CD14-positive monocyte (primary cell): Measurements from ENCODE around the gene PTPN14. TPM values are rescaled to one million over a fixed set of nuclear protein-coding genes. Genes with fewer than 3 reads are reported as not detected.

Experiments
- DNase-seq, 3 donors: peaks; one replicate each; pipeline ENCODE4 v3.0.0-alpha.2; 2011 to 2022
- H2AFZ ChIP-seq: 2 replicates; pipeline ENCODE4 v1.6.0; 2012; ENCODE audit warnings: mild to moderate bottlenecking, low read depth, low read length, inconsistent platforms; ENCODE audit not compliant: insufficient read depth, poor library complexity, severe bottlenecking
- H3K27ac ChIP-seq, 2 donors: 1 replicate in 1 of 2; 2 replicates in 1 of 2; pipeline ENCODE4 v1.5.1; 2012 to 2013; ENCODE audit warnings: low read length in 2 of 2, control low read depth in 1 of 2, inconsistent platforms in 1 of 2, low read depth in 1 of 2, mild to moderate bottlenecking in 1 of 2
- H3K27me3 ChIP-seq, 2 donors: one replicate each; pipeline versions ENCODE4 v1.6.0 to v1.6.1; 2011 to 2013; ENCODE audit warnings: low read length in 2 of 2; ENCODE audit not compliant: control insufficient read depth in 2 of 2, insufficient read depth in 2 of 2
- H3K36me3 ChIP-seq, 2 donors: replicated peaks in 1 of 2; 1 replicate in 1 of 2; 2 replicates in 1 of 2; pipeline versions ENCODE4 v1.5.1 to v1.6.1; 2012 to 2013; ENCODE audit warnings: low read length in 2 of 2, control low read depth in 1 of 2, inconsistent platforms in 1 of 2, mild to moderate bottlenecking in 1 of 2; ENCODE audit not compliant: insufficient read depth in 2 of 2, control insufficient read depth in 1 of 2
- H3K4me1 ChIP-seq, 2 donors: 1 replicate in 1 of 2; 2 replicates in 1 of 2; pipeline versions ENCODE4 v1.5.1 to v1.6.1; 2012 to 2013; ENCODE audit warnings: low read length in 2 of 2, control low read depth in 1 of 2, inconsistent platforms in 1 of 2, mild to moderate bottlenecking in 1 of 2, moderate library complexity in 1 of 2; ENCODE audit not compliant: insufficient read depth in 2 of 2, control insufficient read depth in 1 of 2
- H3K4me2 ChIP-seq: replicated peaks from 2 replicates; pipeline ENCODE3; 2012; ENCODE audit warnings: low read length, moderate library complexity, mild to moderate bottlenecking; ENCODE audit not compliant: poor library complexity, severe bottlenecking; ENCODE audit errors: extremely low read depth
- H3K4me3 ChIP-seq, 3 experiments: fragments of 200-600 bp in 1 of 3; sonication (generic) in 1 of 3; replicated peaks in 1 of 3; 1 replicate in 2 of 3; 2 replicates in 1 of 3; pipeline ENCODE4 v1.5.1; 2011 to 2013; ENCODE audit warnings: low read length in 3 of 3, mild to moderate bottlenecking in 3 of 3, control low read depth in 2 of 3, low read depth in 2 of 3, inconsistent platforms in 1 of 3, moderate library complexity in 1 of 3
- H3K79me2 ChIP-seq: 2 replicates; pipeline ENCODE4 v1.6.0; 2012; ENCODE audit warnings: mild to moderate bottlenecking, control low read depth, inconsistent platforms, low read length, moderate library complexity; ENCODE audit not compliant: insufficient read depth
- H3K9ac ChIP-seq: 2 replicates; pipeline ENCODE4 v1.6.0; 2017; ENCODE audit warnings: low read length, mild to moderate bottlenecking; ENCODE audit not compliant: insufficient read depth, poor library complexity, severe bottlenecking
- H3K9me3 ChIP-seq, 2 donors: replicated peaks in 1 of 2; 1 replicate in 1 of 2; 2 replicates in 1 of 2; pipeline versions ENCODE4 v1.5.1 to v1.6.1; 2012 to 2013; ENCODE audit warnings: low read length in 2 of 2, control low read depth in 1 of 2; ENCODE audit not compliant: control insufficient read depth in 1 of 2, insufficient read depth in 1 of 2
- H4K20me1 ChIP-seq: 2 replicates; pipeline ENCODE4 v1.6.0; 2012; ENCODE audit warnings: mild to moderate bottlenecking, low read length, control low read depth, moderate library complexity; ENCODE audit not compliant: insufficient read depth
- H3K27ac Mint-ChIP-seq, 7 donors: one replicate each; pipeline ENCODE4 v1.8.0; 2020; ENCODE audit warnings: mild to moderate bottlenecking in 7 of 7, mixed read lengths in 7 of 7, moderate library complexity in 6 of 7, inconsistent platforms in 2 of 7
- H3K27me3 Mint-ChIP-seq, 3 donors: one replicate each; pipeline ENCODE4 v1.8.0; 2021 to 2022; ENCODE audit warnings: low read depth in 3 of 3, mild to moderate bottlenecking in 3 of 3, mixed read lengths in 3 of 3, moderate library complexity in 3 of 3, inconsistent platforms in 1 of 3
- H3K36me3 Mint-ChIP-seq, 2 donors: one replicate each; pipeline ENCODE4 v1.8.0; 2020; ENCODE audit warnings: mixed read lengths in 2 of 2, inconsistent platforms in 1 of 2, mild to moderate bottlenecking in 1 of 2
- H3K4me1 Mint-ChIP-seq: one replicate; pipeline ENCODE4 v1.8.0; 2020; ENCODE audit warnings: mild to moderate bottlenecking, mixed read lengths
- H3K4me3 Mint-ChIP-seq, 2 donors: one replicate each; pipeline ENCODE4 v1.8.0; 2020; ENCODE audit warnings: mild to moderate bottlenecking in 2 of 2, mixed read lengths in 2 of 2, moderate library complexity in 1 of 2
- H3K9me3 Mint-ChIP-seq, 7 donors: one replicate each; pipeline ENCODE4 v1.8.0; 2020 to 2022; ENCODE audit warnings: mixed read lengths in 7 of 7, mild to moderate bottlenecking in 6 of 7, moderate library complexity in 6 of 7, inconsistent platforms in 2 of 7
- WGBS: methylation state at CpG from one replicate; pipeline ENCODE4 v1.1.5; 2013; ENCODE audit warnings: missing lambda C conversion rate; ENCODE audit not compliant: insufficient coverage; 5-methylcytosine and 5-hydroxymethylcytosine counted together
- intact Hi-C, 2 donors: fragments of 100-400 bp; cut with micrococcal nuclease; formaldehyde crosslinking; loops; one replicate each; pipeline versions ENCODE4 v1.15.0 to v1.15.1; 2023
- polyA plus RNA-seq, 3 donors: library from polyadenylated mRNA; depleted of rRNA in 1 of 3; unstranded in 2 of 3; stranded (reverse) in 1 of 3; fragments of 300-500 nt in 2 of 3; fragments of >200 nt in 1 of 3; fragmentation: Illumina TruSeq in 2 of 3; gene quantifications; 1 replicate in 2 of 3; 2 replicates in 1 of 3; pipeline ENCODE4 v1.2.3, GENCODE V29; 2012 to 2021
- TF ChIP-seq, protein P1 (sequence below): fragments of 200-600 bp; IDR thresholded peaks from one replicate; pipeline ENCODE4 v1.8.0; 2022; ENCODE audit warnings: antibody characterized with exemption, mild to moderate bottlenecking

Gene PTPN14
- polyA plus RNA-seq, 3 donors: 0.01 TPM; not detected in 1

DNA sequence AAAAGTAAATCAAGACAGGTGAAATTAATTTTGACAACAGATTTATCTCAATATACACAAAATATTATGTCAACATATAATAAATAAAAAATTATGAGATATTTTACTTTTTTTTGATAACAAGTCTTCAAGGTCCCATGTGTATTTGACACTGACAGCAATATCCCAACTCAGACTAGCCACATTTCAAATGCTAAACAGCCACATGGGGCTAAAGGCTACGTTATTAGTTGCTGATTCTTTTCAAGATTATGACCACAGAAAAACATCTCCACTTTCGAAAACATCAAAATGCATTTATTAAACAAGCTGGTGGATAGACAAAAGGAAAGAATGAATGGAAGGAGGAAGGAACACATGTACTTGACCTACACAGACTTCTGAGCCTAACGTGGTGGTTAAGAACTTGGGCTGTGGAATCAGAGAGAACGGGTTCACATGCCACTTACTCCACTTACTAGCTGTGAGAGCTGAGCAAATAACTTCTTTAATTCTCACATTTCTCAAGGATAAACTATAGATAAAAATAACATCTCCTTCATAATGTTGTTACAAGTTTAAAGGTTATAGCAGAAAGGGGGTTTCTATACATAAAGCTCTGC is 13.4 kb downstream of the PTPN14 start:
- H3K9ac ChIP-seq: no peak overlapping the region
- no peaks in the 10 kb centered on the region for H4K20me1 ChIP-seq
- H3K9me3 Mint-ChIP-seq: peaks cover under 1 to 7% (median 3%) of the 10 kb centered on the region in 7 donors
- no peaks in the 10 kb centered on the region for H3K4me1 ChIP-seq
- WGBS: no CpG with 5 or more reads among the region's 4 CpGs
- H3K27ac Mint-ChIP-seq: no peak overlapping the region
- DNase-seq: no peak
- TF ChIP-seq, protein P1, sequence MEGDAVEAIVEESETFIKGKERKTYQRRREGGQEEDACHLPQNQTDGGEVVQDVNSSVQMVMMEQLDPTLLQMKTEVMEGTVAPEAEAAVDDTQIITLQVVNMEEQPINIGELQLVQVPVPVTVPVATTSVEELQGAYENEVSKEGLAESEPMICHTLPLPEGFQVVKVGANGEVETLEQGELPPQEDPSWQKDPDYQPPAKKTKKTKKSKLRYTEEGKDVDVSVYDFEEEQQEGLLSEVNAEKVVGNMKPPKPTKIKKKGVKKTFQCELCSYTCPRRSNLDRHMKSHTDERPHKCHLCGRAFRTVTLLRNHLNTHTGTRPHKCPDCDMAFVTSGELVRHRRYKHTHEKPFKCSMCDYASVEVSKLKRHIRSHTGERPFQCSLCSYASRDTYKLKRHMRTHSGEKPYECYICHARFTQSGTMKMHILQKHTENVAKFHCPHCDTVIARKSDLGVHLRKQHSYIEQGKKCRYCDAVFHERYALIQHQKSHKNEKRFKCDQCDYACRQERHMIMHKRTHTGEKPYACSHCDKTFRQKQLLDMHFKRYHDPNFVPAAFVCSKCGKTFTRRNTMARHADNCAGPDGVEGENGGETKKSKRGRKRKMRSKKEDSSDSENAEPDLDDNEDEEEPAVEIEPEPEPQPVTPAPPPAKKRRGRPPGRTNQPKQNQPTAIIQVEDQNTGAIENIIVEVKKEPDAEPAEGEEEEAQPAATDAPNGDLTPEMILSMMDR: no peak
- peaks cover 2 to 7% (median 5%) of the 10 kb centered on the region in 3 donors for H3K27me3 Mint-ChIP-seq
- H3K4me3 ChIP-seq: no peak overlapping the region
- H3K36me3 Mint-ChIP-seq: no peaks in the 10 kb centered on the region
- no peaks in the 10 kb centered on the region for H3K79me2 ChIP-seq
- no peaks in the 10 kb centered on the region for H3K4me1 Mint-ChIP-seq
- intact Hi-C loops: no loop called here
- H2AFZ ChIP-seq: no peak overlapping the region
- no peak overlapping the region for H3K4me3 Mint-ChIP-seq
- peaks cover 0 to 3% of the 10 kb centered on the region in 2 donors for H3K9me3 ChIP-seq
- peaks cover 0 to 2% of the 10 kb centered on the region in 2 donors for H3K27me3 ChIP-seq
- no peaks in the 10 kb centered on the region for H3K36me3 ChIP-seq
- H3K4me2 ChIP-seq: no peak overlapping the region
- H3K27ac ChIP-seq: no peak overlapping the region

DNA sequence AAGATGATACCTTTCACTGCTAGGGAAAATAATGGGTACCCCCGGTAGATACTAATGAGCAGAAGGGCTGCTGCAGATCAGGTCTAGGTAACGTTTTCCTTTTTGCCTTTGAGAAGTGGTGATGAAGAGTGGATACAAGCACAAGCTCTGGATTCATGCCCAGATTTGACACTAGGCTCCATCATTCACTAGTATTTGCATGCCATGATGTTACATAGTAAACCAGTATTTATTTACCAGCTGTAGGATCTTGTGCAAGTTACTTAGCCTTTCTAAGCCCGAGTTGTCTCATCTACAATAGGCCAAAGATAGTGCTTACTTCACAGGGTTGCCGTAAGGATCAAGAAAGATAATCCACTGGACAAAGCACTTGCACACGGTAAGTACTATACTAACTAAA is 14.2 kb downstream of the PTPN14 start:
- no peaks in the 10 kb centered on the region for H3K79me2 ChIP-seq
- WGBS: 87% methylated on average over 3 of the region's 5 CpGs

More for the DNA sequence above, 14.2 kb downstream of the PTPN14 start:
- Mint-ChIP-seq H3K9me3 (peaks cover 2 to 10% (median 4%) of the 10 kb centered on the region in 7 donors), H3K36me3 (no peaks in the 10 kb centered on the region), H3K27me3 (peaks cover 1 to 7% (median 3%) of the 10 kb centered on the region in 3 donors), H3K27ac (no peak overlapping the region), H3K4me3 (no peak overlapping the region), H3K4me1 (no peaks in the 10 kb centered on the region)
- H3K27me3 ChIP-seq: peaks cover 0 to 2% of the 10 kb centered on the region in 2 donors
- H3K36me3 ChIP-seq: no peaks in the 10 kb centered on the region
- no peak overlapping the region for H2AFZ ChIP-seq
- H3K4me2 ChIP-seq: no peak overlapping the region
- H3K27ac ChIP-seq: no peak overlapping the region
- intact Hi-C loops: no loop called here
- TF ChIP-seq, protein P1: no peak
- no peak overlapping the region for H3K4me3 ChIP-seq
- H4K20me1 ChIP-seq: no peaks in the 10 kb centered on the region
- no peak for DNase-seq
- H3K9ac ChIP-seq: no peak overlapping the region
- H3K4me1 ChIP-seq: no peaks in the 10 kb centered on the region
- H3K9me3 ChIP-seq: peaks cover 0 to 3% of the 10 kb centered on the region in 2 donors
